GM21576 (cell line): ENCODE data around the gene CHORDC1.
A peak's percentile ranks its signal among the peaks of the same experiment; 100 is the strongest.
"Not testable (repeated sequence)": the region's sequence is repeated elsewhere in the genome, so short reads cannot be mapped to it uniquely, and the experiment has no call there.

ENCODE experiments used
- ATAC-seq: cut with Tn5 transposase; IDR thresholded peaks from one replicate; pipeline ENCODE4 v1.9.1; 2021; ENCODE audit warnings: mild to moderate bottlenecking, moderate library complexity; ENCODE audit not compliant: unreplicated experiment

Gene CHORDC1

GRCh38 chr11:90222459-90223247 lies at the start of gene CHORDC1:
TSS of gene CHORDC1 (minus strand) at chr11:90223049. CDS start at chr11:90222954, 95 bp downstream.
- peak; percentile 89 for ATAC-seq

GRCh38 chr11:90257158-90257525 lies 34.3 kb upstream of the CHORDC1 start:
- ATAC-seq = no peak

- no peak for ATAC-seq
Measured at GRCh38 chr11:90256404-90257157, 33.7 kb upstream of the CHORDC1 start.

GRCh38 chr11:90254065-90254464 lies 31.2 kb upstream of the CHORDC1 start:
- ATAC-seq = no peak

- no peak for ATAC-seq
Measured at GRCh38 chr11:90252053-90252452, 29.2 kb upstream of the CHORDC1 start.

GRCh38 chr11:90251599-90251998 lies 28.8 kb upstream of the CHORDC1 start:
- no peak for ATAC-seq

GRCh38 chr11:90250970-90251369 lies 28.1 kb upstream of the CHORDC1 start:
- ATAC-seq = peak; percentile 44

- no peak for ATAC-seq
Measured at GRCh38 chr11:90246468-90246867, 23.6 kb upstream of the CHORDC1 start.

GRCh38 chr11:90243534-90243933 lies 20.7 kb upstream of the CHORDC1 start:
- ATAC-seq = no peak

GRCh38 chr11:90242894-90243416 lies 20.1 kb upstream of the CHORDC1 start:
- ATAC-seq = no peak

GRCh38 chr11:90241414-90241813 lies 18.6 kb upstream of the CHORDC1 start:
- no peak for ATAC-seq

- ATAC-seq = not testable (repeated sequence)
Measured at GRCh38 chr11:90239967-90240636, 17.3 kb upstream of the CHORDC1 start.

- no peak for ATAC-seq
Measured at GRCh38 chr11:90237004-90237403, 14.2 kb upstream of the CHORDC1 start.

GRCh38 chr11:90235526-90235925 lies 12.7 kb upstream of the CHORDC1 start:
- no peak for ATAC-seq

GRCh38 chr11:90234977-90235376 lies 12.1 kb upstream of the CHORDC1 start:
- ATAC-seq = no peak

- ATAC-seq = no peak
Measured at GRCh38 chr11:90229791-90230190, 6.9 kb upstream of the CHORDC1 start.

GRCh38 chr11:90228056-90228455 lies 5.2 kb upstream of the CHORDC1 start:
- no peak for ATAC-seq

- ATAC-seq = peak; percentile 43
Measured at GRCh38 chr11:90223248-90223585, 368 bp upstream of the CHORDC1 start.

- no peak for ATAC-seq
Measured at GRCh38 chr11:90221803-90222458, 918 bp downstream of the CHORDC1 start.

GRCh38 chr11:90220391-90220790 lies 2.5 kb downstream of the CHORDC1 start:
- no peak for ATAC-seq

- ATAC-seq = no peak
Measured at GRCh38 chr11:90219438-90219837, 3.4 kb downstream of the CHORDC1 start.
